MM.1S (cell line): Measurements from ENCODE around the gene ADM5.

Experiments
- DNase-seq: peaks from one replicate; pipeline ENCODE4 v3.0.0-alpha.2; 2015
- H2AFZ ChIP-seq: fragments of 300-600 bp; sonication (generic); 2 replicates; pipeline ENCODE4 v1.6.0; 2016; ENCODE audit warnings: antibody characterized with exemption, low read length
- H3F3A ChIP-seq: fragments of 300-600 bp; sonication (generic); 2 replicates; pipeline ENCODE4 v1.6.1; 2016; ENCODE audit warnings: mild to moderate bottlenecking, antibody characterized with exemption, low read length, moderate library complexity, mixed read lengths; ENCODE audit not compliant: insufficient read depth
- H3K27ac ChIP-seq: fragments of 300-600 bp; sonication (generic); 2 replicates; pipeline ENCODE4 v1.5.1; 2016; ENCODE audit warnings: mild to moderate bottlenecking, low read length
- H3K27me3 ChIP-seq: fragments of 300-600 bp; sonication (generic); replicated peaks from 2 replicates; pipeline ENCODE4 v1.6.0; 2016; ENCODE audit warnings: low read length; ENCODE audit not compliant: insufficient read depth
- H3K36me3 ChIP-seq: fragments of 300-600 bp; sonication (generic); replicated peaks from 2 replicates; pipeline ENCODE4 v1.6.1; 2016; ENCODE audit warnings: mild to moderate bottlenecking, low read length, mixed read lengths; ENCODE audit not compliant: insufficient read depth
- H3K4me1 ChIP-seq: fragments of 300-600 bp; sonication (generic); 2 replicates; pipeline ENCODE4 v1.6.1; 2016; ENCODE audit warnings: low read length, mixed read lengths
- H3K4me2 ChIP-seq: fragments of 300-600 bp; sonication (generic); 2 replicates; pipeline ENCODE4 v1.6.0; 2016; ENCODE audit warnings: low read depth, low read length
- H3K4me3 ChIP-seq: fragments of 300-600 bp; sonication (generic); 2 replicates; pipeline ENCODE4 v1.5.1; 2016; ENCODE audit warnings: low read length, mixed read lengths
- H3K79me2 ChIP-seq: fragments of 300-600 bp; sonication (generic); 2 replicates; pipeline ENCODE4 v1.6.1; 2016; ENCODE audit warnings: mixed run types, low read length, mixed read lengths
- H3K9ac ChIP-seq: fragments of 300-600 bp; sonication (generic); 2 replicates; pipeline ENCODE4 v1.6.1; 2016; ENCODE audit warnings: low read length, mixed read lengths
- H3K9me2 ChIP-seq: fragments of 300-600 bp; sonication (generic); replicated peaks from 2 replicates; pipeline ENCODE4 v1.6.1; 2016; ENCODE audit warnings: mild to moderate bottlenecking, low read length, mixed read lengths; ENCODE audit not compliant: insufficient read depth
- H3K9me3 ChIP-seq: fragments of 300-600 bp; sonication (generic); replicated peaks from 2 replicates; pipeline ENCODE4 v1.6.1; 2016; ENCODE audit warnings: mild to moderate bottlenecking, low read length, mixed read lengths; ENCODE audit not compliant: insufficient read depth
- H4K20me1 ChIP-seq: fragments of 300-600 bp; sonication (generic); 2 replicates; pipeline ENCODE4 v1.6.1; 2016; ENCODE audit warnings: mild to moderate bottlenecking, low read length, moderate library complexity, mixed read lengths; ENCODE audit not compliant: insufficient read depth
- CTCF ChIP-seq: fragments of 300-600 bp; sonication (generic); IDR thresholded peaks from 2 replicates; pipeline ENCODE4 v1.5.1; 2016; ENCODE audit warnings: antibody characterized with exemption, low read length, mixed read lengths
- EZH2 ChIP-seq: fragments of 300-600 bp; sonication (generic); optimal IDR thresholded peaks from 2 replicates; pipeline ENCODE3; 2017; ENCODE audit warnings: low read depth, mild to moderate bottlenecking, antibody characterized with exemption, low read length, mixed read lengths
- EZH2phosphoT487 ChIP-seq: fragments of 300-600 bp; sonication (generic); IDR thresholded peaks from 2 replicates; pipeline ENCODE4 v1.6.1; 2018; ENCODE audit warnings: antibody characterized with exemption, low read length

ADM5 gene

GRCh38 chr19:49664171-49665035 is 25.0 kb upstream of the ADM5 start:
- Histone ChIP-seq H3K4me2 (peak overlapping the region; percentile 61), H3K9me3 (no peaks in the 10 kb centered on the region), H3K4me1 (peaks cover 18% of the 10 kb centered on the region), H3K9ac (peak overlapping the region; percentile 87), H3K36me3 (no peaks in the 10 kb centered on the region), H3F3A (peaks cover 30% of the 10 kb centered on the region), H4K20me1 (no peaks in the 10 kb centered on the region), H2AFZ (peak overlapping the region; percentile 46; the same call in 1 of the 2 replicates), H3K9me2 (no peaks in the 10 kb centered on the region), H3K4me3 (peak overlapping the region; percentile 96), H3K27me3 (no peaks in the 10 kb centered on the region), H3K79me2 (peaks cover 52% of the 10 kb centered on the region), H3K27ac (peak overlapping the region; percentile 89)
- DNase-seq: peak; percentile 81
- TF ChIP-seq EZH2phosphoT487 (no peak), CTCF (peak; percentile 13; the same call in 1 of the 2 replicates)

- Histone ChIP-seq H3K27me3 (no peaks in the 10 kb centered on the region), H3F3A (peaks cover 30% of the 10 kb centered on the region), H4K20me1 (no peaks in the 10 kb centered on the region), H3K4me2 (peak overlapping the region; percentile 61), H3K9me2 (no peaks in the 10 kb centered on the region), H3K9ac (peak overlapping the region; percentile 87), H3K27ac (peak overlapping the region; percentile 89), H3K4me3 (peak overlapping the region; percentile 96), H3K4me1 (peaks cover 18% of the 10 kb centered on the region), H3K36me3 (no peaks in the 10 kb centered on the region), H2AFZ (peak overlapping the region; percentile 96), H3K79me2 (peaks cover 52% of the 10 kb centered on the region), H3K9me3 (no peaks in the 10 kb centered on the region)
- no peak for DNase-seq
- TF ChIP-seq EZH2 (no peak), CTCF (no peak), EZH2phosphoT487 (no peak)
Observed at GRCh38 chr19:49665036-49665350, 24.4 kb upstream of the ADM5 start.

- Histone ChIP-seq H3K9me3 (no peaks in the 10 kb centered on the region), H3K79me2 (peaks cover 52% of the 10 kb centered on the region), H3K9me2 (no peaks in the 10 kb centered on the region), H3K27me3 (no peaks in the 10 kb centered on the region), H4K20me1 (no peaks in the 10 kb centered on the region), H3K27ac (peak within 1 kb of the TSS; percentile 89), H3K4me1 (peaks cover 18% of the 10 kb centered on the region), H3K36me3 (no peaks in the 10 kb centered on the region), H3K9ac (peak within 1 kb of the TSS; percentile 87), H3F3A (peaks cover 30% of the 10 kb centered on the region), H2AFZ (peak within 1 kb of the TSS; percentile 96), H3K4me3 (peak within 1 kb of the TSS; percentile 96), H3K4me2 (peak within 1 kb of the TSS; percentile 92)
- peak; percentile 98 for DNase-seq
- no peak for TF ChIP-seq EZH2phosphoT487
- TF ChIP-seq CTCF: no peak
- TF ChIP-seq EZH2: no peak
Observed at GRCh38 chr19:49665351-49666119, 23.9 kb upstream of the ADM5 start, which contains the start of the genes BCL2L12 and IRF3. TSS of gene BCL2L12 (plus strand) at chr19:49665933. CDS start at chr19:49666693, 760 bp downstream. TSS of gene IRF3 (minus strand) at chr19:49665857. CDS start at chr19:49664838, 1,019 bp downstream.
